Measurements from ENCODE around the gene CEP112.

DNA sequence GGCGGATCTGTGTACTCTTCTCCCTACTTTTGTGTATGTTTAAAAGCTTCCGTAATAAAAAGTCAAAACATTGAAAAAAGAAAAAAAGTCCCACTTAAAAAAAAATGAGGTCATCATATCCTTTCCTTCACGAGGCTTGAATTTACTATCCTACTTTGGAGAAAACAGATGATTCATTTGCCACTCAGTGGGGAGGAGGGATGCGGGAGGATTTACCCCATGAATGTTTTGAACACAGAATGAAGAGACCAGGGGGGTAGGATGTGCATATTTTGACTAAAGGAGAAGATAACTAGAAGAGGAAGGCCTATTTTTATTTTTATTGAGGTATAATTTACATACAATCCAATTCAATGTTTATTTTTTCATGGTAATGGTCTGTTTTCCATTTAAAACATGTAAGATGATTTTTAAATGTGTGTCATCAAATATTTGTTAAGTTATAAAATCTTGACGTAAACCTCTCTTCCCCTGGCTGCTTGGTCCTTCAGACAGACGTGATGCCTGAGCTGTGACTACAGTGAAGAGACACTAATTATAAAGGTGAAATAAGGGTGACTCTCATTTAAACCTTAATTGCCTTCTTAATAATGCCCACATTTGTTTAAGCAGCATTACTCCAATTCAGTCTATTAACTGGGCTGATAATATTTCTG is 495.1 kb downstream of the CEP112 start:
- TF ChIP-seq, protein P1, sequence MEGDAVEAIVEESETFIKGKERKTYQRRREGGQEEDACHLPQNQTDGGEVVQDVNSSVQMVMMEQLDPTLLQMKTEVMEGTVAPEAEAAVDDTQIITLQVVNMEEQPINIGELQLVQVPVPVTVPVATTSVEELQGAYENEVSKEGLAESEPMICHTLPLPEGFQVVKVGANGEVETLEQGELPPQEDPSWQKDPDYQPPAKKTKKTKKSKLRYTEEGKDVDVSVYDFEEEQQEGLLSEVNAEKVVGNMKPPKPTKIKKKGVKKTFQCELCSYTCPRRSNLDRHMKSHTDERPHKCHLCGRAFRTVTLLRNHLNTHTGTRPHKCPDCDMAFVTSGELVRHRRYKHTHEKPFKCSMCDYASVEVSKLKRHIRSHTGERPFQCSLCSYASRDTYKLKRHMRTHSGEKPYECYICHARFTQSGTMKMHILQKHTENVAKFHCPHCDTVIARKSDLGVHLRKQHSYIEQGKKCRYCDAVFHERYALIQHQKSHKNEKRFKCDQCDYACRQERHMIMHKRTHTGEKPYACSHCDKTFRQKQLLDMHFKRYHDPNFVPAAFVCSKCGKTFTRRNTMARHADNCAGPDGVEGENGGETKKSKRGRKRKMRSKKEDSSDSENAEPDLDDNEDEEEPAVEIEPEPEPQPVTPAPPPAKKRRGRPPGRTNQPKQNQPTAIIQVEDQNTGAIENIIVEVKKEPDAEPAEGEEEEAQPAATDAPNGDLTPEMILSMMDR (IDR thresholded peaks at IDR 0.05) = no peak
- TF ChIP-seq, protein P2, sequence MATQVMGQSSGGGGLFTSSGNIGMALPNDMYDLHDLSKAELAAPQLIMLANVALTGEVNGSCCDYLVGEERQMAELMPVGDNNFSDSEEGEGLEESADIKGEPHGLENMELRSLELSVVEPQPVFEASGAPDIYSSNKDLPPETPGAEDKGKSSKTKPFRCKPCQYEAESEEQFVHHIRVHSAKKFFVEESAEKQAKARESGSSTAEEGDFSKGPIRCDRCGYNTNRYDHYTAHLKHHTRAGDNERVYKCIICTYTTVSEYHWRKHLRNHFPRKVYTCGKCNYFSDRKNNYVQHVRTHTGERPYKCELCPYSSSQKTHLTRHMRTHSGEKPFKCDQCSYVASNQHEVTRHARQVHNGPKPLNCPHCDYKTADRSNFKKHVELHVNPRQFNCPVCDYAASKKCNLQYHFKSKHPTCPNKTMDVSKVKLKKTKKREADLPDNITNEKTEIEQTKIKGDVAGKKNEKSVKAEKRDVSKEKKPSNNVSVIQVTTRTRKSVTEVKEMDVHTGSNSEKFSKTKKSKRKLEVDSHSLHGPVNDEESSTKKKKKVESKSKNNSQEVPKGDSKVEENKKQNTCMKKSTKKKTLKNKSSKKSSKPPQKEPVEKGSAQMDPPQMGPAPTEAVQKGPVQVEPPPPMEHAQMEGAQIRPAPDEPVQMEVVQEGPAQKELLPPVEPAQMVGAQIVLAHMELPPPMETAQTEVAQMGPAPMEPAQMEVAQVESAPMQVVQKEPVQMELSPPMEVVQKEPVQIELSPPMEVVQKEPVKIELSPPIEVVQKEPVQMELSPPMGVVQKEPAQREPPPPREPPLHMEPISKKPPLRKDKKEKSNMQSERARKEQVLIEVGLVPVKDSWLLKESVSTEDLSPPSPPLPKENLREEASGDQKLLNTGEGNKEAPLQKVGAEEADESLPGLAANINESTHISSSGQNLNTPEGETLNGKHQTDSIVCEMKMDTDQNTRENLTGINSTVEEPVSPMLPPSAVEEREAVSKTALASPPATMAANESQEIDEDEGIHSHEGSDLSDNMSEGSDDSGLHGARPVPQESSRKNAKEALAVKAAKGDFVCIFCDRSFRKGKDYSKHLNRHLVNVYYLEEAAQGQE (IDR thresholded peaks at IDR 0.05; ENCODE audit: insufficient read depth in 1 of 2, low read depth in 2 of 2, low read length in 1 of 2) = no peak
- TF ChIP-seq POLR2AphosphoS5 (IDR thresholded peaks at IDR 0.05; ENCODE audit: low read depth, low read length) (no peak), SIN3A (IDR thresholded peaks at IDR 0.05; ENCODE audit: borderline replicate concordance, insufficient read depth, low read depth, low read length) (no peak), TCF7L2 (IDR thresholded peaks at IDR 0.05; ENCODE audit: low read depth, low read length) (no peak)
